OCI-LY7 (cell line): ENCODE data around the gene SEMA5A. TPM values are rescaled to one million over a fixed set of nuclear protein-coding genes. Genes with fewer than 3 reads are reported as not detected.

ENCODE experiments used
- BruUV-seq: library from RNA; stranded (reverse); fragments of 400-500 nt; replicated peaks from 2 replicates; lab custom pipeline; 2021; lab: Mats Ljungman, UMichigan
- CTCF ChIA-PET: fragments of 300-600 bp; sonication (Branson Sonifier 250); formaldehyde crosslinking; loops from one replicate; lab custom pipeline; 2022; ENCODE audit warnings: antibody characterized with exemption; ENCODE audit not compliant: unreplicated experiment; lab: Charles Lee
- POLR2A ChIA-PET: fragments of 300-600 bp; sonication (Branson Sonifier 250); formaldehyde crosslinking; loops from one replicate; lab custom pipeline; 2022; ENCODE audit warnings: antibody characterized with exemption; lab: Charles Lee
- DNase-seq: peaks from one replicate; pipeline ENCODE4 v3.0.0-alpha.2; 2015; ENCODE audit warnings: low spot score
- H2AFZ ChIP-seq: fragments of 200-600 bp; sonication (generic), shearing (Covaris generic); 2 replicates; pipeline ENCODE4 v1.6.1; 2014; ENCODE audit warnings: mild to moderate bottlenecking, antibody characterized with exemption, low read length, moderate library complexity
- H3K27ac ChIP-seq: fragments of 200-600 bp; sonication (generic); 2 replicates; pipeline ENCODE4 v1.5.1; 2014; ENCODE audit warnings: mixed run types, low read depth, mild to moderate bottlenecking, moderate library complexity, low read length, inconsistent platforms; ENCODE audit not compliant: poor library complexity, severe bottlenecking
- H3K36me3 ChIP-seq: fragments of 200-600 bp; sonication (generic); 2 replicates; pipeline ENCODE4 v1.6.1; 2014; ENCODE audit warnings: mild to moderate bottlenecking, antibody characterized with exemption, low read length, moderate library complexity, mixed read lengths; ENCODE audit not compliant: insufficient read depth
- H3K4me1 ChIP-seq: fragments of 200-600 bp; sonication (generic); 2 replicates; pipeline ENCODE4 v1.5.1; 2014; ENCODE audit warnings: mild to moderate bottlenecking, low read length; ENCODE audit not compliant: insufficient read depth, poor library complexity, severe bottlenecking
- H3K4me2 ChIP-seq: fragments of 200-600 bp; sonication (generic); 2 replicates; pipeline ENCODE4 v1.6.1; 2014; ENCODE audit warnings: mild to moderate bottlenecking, low read length
- H3K4me3 ChIP-seq: fragments of 200-600 bp; sonication (generic); 2 replicates; pipeline ENCODE4 v1.5.1; 2014; ENCODE audit warnings: mild to moderate bottlenecking, low read depth, low read length; ENCODE audit not compliant: poor library complexity, severe bottlenecking
- H3K79me2 ChIP-seq: fragments of 200-600 bp; sonication (generic); 2 replicates; pipeline ENCODE4 v1.6.1; 2016; ENCODE audit warnings: low read depth, mild to moderate bottlenecking, low read length, moderate library complexity, mixed read lengths; ENCODE audit not compliant: insufficient read depth
- H3K9me2 ChIP-seq: fragments of 200-600 bp; sonication (generic); 2 replicates; pipeline ENCODE4 v1.6.1; 2016; ENCODE audit warnings: mild to moderate bottlenecking, low read length, mixed read lengths; ENCODE audit not compliant: insufficient read depth
- H3K9me3 ChIP-seq: fragments of 200-600 bp; sonication (generic); 2 replicates; pipeline ENCODE4 v1.6.1; 2014; ENCODE audit warnings: mild to moderate bottlenecking, mixed run types, low read length, mixed read lengths
- H4K20me1 ChIP-seq: fragments of 200-600 bp; sonication (generic); 2 replicates; pipeline ENCODE4 v1.6.1; 2014; ENCODE audit warnings: mild to moderate bottlenecking, antibody characterized with exemption, low read length, moderate library complexity, mixed read lengths; ENCODE audit not compliant: insufficient read depth
- EZH2phosphoT487 ChIP-seq: fragments of 200-600 bp; sonication (generic); IDR thresholded peaks from 2 replicates; pipeline ENCODE4 v1.6.1; 2018; ENCODE audit warnings: low read depth, borderline replicate concordance, mild to moderate bottlenecking, mixed run types, antibody characterized with exemption, low read length, moderate library complexity, mixed read lengths
- intact Hi-C: fragments of 100-400 bp; cut with micrococcal nuclease; formaldehyde crosslinking; loops from one replicate; pipeline ENCODE4 v1.10.0; 2022; ENCODE audit not compliant: unreplicated experiment
- total RNA-seq, 2 experiments: library from RNA; depleted of rRNA in 1 of 2; stranded (reverse); fragments of >200 nt in 1 of 2; shearing (Covaris generic) in 1 of 2; gene quantifications; 2 replicates each; pipeline ENCODE4 v1.2.3, GENCODE V29; 2014 to 2022
- TF ChIP-seq, protein P1 (sequence below): fragments of 200-600 bp; sonication (generic); conservative IDR thresholded peaks from 2 replicates; pipeline ENCODE4 v1.5.1; 2014; ENCODE audit warnings: mild to moderate bottlenecking, antibody characterized with exemption, low read length, moderate library complexity, mixed read lengths

Gene SEMA5A
- total RNA-seq, 2 experiments from 2014 or later: not detected

GRCh38 chr5:9480499-9480898, 65.4 kb downstream of the SEMA5A start:
- H4K20me1 ChIP-seq: no peaks in the 10 kb centered on the region

GRCh38 chr5:9479990-9480389, 65.9 kb downstream of the SEMA5A start:
- ChIA-PET POLR2A (interaction anchor here (0.6 kb wide), 1 partner anchor 19 kb away, joined by 4 read pairs; no protein-coding TSS in a partner anchor), CTCF (no interaction called here)
- no peak overlapping the region for H3K27ac ChIP-seq
- no TSS peak for BruUV-seq
- no peaks in the 10 kb centered on the region for H3K9me3 ChIP-seq
- H4K20me1 ChIP-seq: no peaks in the 10 kb centered on the region
- no peaks in the 10 kb centered on the region for H3K36me3 ChIP-seq
- no peaks in the 10 kb centered on the region for H3K4me1 ChIP-seq
- H2AFZ ChIP-seq: no peak overlapping the region
- TF ChIP-seq, protein P1, sequence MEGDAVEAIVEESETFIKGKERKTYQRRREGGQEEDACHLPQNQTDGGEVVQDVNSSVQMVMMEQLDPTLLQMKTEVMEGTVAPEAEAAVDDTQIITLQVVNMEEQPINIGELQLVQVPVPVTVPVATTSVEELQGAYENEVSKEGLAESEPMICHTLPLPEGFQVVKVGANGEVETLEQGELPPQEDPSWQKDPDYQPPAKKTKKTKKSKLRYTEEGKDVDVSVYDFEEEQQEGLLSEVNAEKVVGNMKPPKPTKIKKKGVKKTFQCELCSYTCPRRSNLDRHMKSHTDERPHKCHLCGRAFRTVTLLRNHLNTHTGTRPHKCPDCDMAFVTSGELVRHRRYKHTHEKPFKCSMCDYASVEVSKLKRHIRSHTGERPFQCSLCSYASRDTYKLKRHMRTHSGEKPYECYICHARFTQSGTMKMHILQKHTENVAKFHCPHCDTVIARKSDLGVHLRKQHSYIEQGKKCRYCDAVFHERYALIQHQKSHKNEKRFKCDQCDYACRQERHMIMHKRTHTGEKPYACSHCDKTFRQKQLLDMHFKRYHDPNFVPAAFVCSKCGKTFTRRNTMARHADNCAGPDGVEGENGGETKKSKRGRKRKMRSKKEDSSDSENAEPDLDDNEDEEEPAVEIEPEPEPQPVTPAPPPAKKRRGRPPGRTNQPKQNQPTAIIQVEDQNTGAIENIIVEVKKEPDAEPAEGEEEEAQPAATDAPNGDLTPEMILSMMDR: no peak
- TF ChIP-seq EZH2phosphoT487: no peak
- intact Hi-C loops: no loop called here
- H3K9me2 ChIP-seq: no peaks in the 10 kb centered on the region
- DNase-seq: no peak
- H3K4me3 ChIP-seq: no peak overlapping the region
- H3K4me2 ChIP-seq: no peak overlapping the region
- H3K79me2 ChIP-seq: no peaks in the 10 kb centered on the region

More at GRCh38 chr5:9480499-9480898, 65.4 kb downstream of the SEMA5A start:
- H3K79me2 ChIP-seq: no peaks in the 10 kb centered on the region
- TF ChIP-seq EZH2phosphoT487: no peak
- TF ChIP-seq, protein P1: no peak
- H3K9me2 ChIP-seq: no peaks in the 10 kb centered on the region
- H2AFZ ChIP-seq: no peak overlapping the region
- H3K4me2 ChIP-seq: no peak overlapping the region
- H3K36me3 ChIP-seq: no peaks in the 10 kb centered on the region
- no peaks in the 10 kb centered on the region for H3K4me1 ChIP-seq
- no peaks in the 10 kb centered on the region for H3K9me3 ChIP-seq
- ChIA-PET CTCF (no interaction called here), POLR2A (no interaction called here)
- no peak overlapping the region for H3K27ac ChIP-seq
- no peak for DNase-seq
- intact Hi-C loops: no loop called here
- BruUV-seq: no TSS peak
- no peak overlapping the region for H3K4me3 ChIP-seq

DNA sequence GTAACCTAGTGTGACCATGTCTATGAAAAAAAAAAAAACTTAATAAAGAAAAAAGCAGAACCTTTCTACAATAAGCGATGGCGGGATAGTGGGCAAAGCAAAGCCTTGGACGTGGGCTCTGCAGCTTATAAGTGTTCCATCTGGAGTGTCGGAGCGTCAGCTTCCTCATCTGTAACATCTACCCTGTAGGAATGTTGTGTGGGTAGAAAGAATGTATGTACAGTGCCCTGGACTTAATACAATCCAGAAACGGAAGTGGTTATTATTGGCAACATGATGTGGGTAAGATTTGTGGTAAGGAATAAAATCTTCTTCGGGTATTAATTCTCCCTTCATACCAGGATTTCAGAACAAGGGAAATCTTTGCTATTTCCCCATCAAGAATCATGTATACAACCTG, 66.5 kb downstream of the SEMA5A start:
- Histone ChIP-seq H3K36me3 (no peaks in the 10 kb centered on the region), H3K27ac (no peak overlapping the region), H3K79me2 (no peaks in the 10 kb centered on the region), H3K4me2 (no peak overlapping the region), H4K20me1 (no peaks in the 10 kb centered on the region), H3K4me3 (no peak overlapping the region), H2AFZ (no peak overlapping the region), H3K9me2 (no peaks in the 10 kb centered on the region), H3K9me3 (no peaks in the 10 kb centered on the region), H3K4me1 (no peaks in the 10 kb centered on the region)
- ChIA-PET CTCF (no interaction called here), POLR2A (interaction anchor here (1.2 kb wide), 1 partner anchor 12 kb away, joined by 4 read pairs; no protein-coding TSS in a partner anchor)
- intact Hi-C loops: no loop called here
- no peak for DNase-seq
- TF ChIP-seq, protein P1: no peak
- no peak for TF ChIP-seq EZH2phosphoT487
- no TSS peak for BruUV-seq
